HepG2 (cell line): ENCODE results near the gene MYO18A. TPM values are rescaled to one million over a fixed set of nuclear protein-coding genes. Genes with fewer than 3 reads are reported as not detected.

Experiments
- ATAC-seq: fragments of 200-7000 bp; cut with Tn5 transposase; 3 replicates; pipeline ENCODE4 v1.9.1; 2020; ENCODE audit warnings: mild to moderate bottlenecking, moderate library complexity
- BruUV-seq: library from RNA; stranded (reverse); fragments of 400-500 nt; replicated peaks from 2 replicates; lab custom pipeline; 2021; lab: Mats Ljungman, UMichigan
- CTCF ChIA-PET: fragments of 300-600 bp; formaldehyde crosslinking; extraction: SDS; loops from one replicate; lab custom pipeline; 2021; ENCODE audit warnings: low total read pairs, inconsistent platforms, low intra/inter-chr PET ratio; lab: Yijun Ruan, JAX
- POLR2A ChIA-PET: fragments of 350-600 bp; sonication (Branson Sonifier 250); formaldehyde crosslinking; loops from one replicate; lab custom pipeline; 2020; ENCODE audit warnings: antibody characterized with exemption, inconsistent platforms; lab: Yijun Ruan, JAX
- DNase-seq: peaks from one replicate; pipeline ENCODE4 v3.0.0-alpha.2; 2015; ENCODE audit warnings: low spot score
- FAIRE-seq: peaks from 3 replicates; lab custom pipeline; 2011; peaks lifted over from hg19 to GRCh38; lab: Jason Lieb, UNC
- H2AFZ ChIP-seq: one replicate; pipeline ENCODE4 v1.6.1; 2011; ENCODE audit warnings: low read length, inconsistent platforms
- H3K27ac ChIP-seq: fragments of 300-600 bp; 3 replicates; pipeline ENCODE4 v1.8.0; 2011; ENCODE audit warnings: mixed run types, mild to moderate bottlenecking, mixed read lengths, low read length, inconsistent platforms; ENCODE audit not compliant: insufficient read depth; ENCODE audit errors: extremely low read length
- H3K27me3 ChIP-seq, 2 experiments: fragments of 200-600 bp in 1 of 2; 2 replicates in 1 of 2; 3 replicates in 1 of 2; pipeline versions ENCODE4 v1.6.0 to v1.8.0; 2011; ENCODE audit warnings: low read length in 2 of 2, mild to moderate bottlenecking in 2 of 2, moderate library complexity in 2 of 2, inconsistent platforms in 1 of 2; ENCODE audit not compliant: insufficient read depth in 2 of 2, control insufficient read depth in 1 of 2
- H3K36me3 ChIP-seq, 2 experiments: fragments of 200-600 bp in 1 of 2; replicated peaks in 1 of 2; 2 replicates in 1 of 2; 3 replicates in 1 of 2; pipeline versions ENCODE4 v1.5.1 to v1.8.0; 2011; ENCODE audit warnings: low read length in 2 of 2, inconsistent platforms in 1 of 2; ENCODE audit not compliant: insufficient read depth in 2 of 2, control insufficient read depth in 1 of 2
- H3K4me1 ChIP-seq: 2 replicates; pipeline ENCODE4 v1.5.1; 2012; ENCODE audit warnings: low read length, inconsistent platforms; ENCODE audit not compliant: insufficient read depth
- H3K4me2 ChIP-seq: 2 replicates; pipeline ENCODE4 v1.6.0; 2011; ENCODE audit warnings: low read depth, low read length, inconsistent platforms
- H3K4me3 ChIP-seq, 3 experiments: fragments of 200-600 bp in 1 of 3; sonication (generic), shearing (Covaris generic) in 1 of 3; replicated peaks in 1 of 3; 2 replicates each; pipeline ENCODE4 v1.5.1; 2011 to 2016; ENCODE audit warnings: low read length in 3 of 3, inconsistent platforms in 2 of 3, low read depth in 2 of 3, mild to moderate bottlenecking in 2 of 3, control low read depth in 1 of 3, mixed read lengths in 1 of 3; ENCODE audit not compliant: insufficient read depth in 1 of 3
- H3K79me2 ChIP-seq: one replicate; pipeline ENCODE4 v1.6.1; 2011; ENCODE audit warnings: low read length, inconsistent platforms; ENCODE audit not compliant: insufficient read depth
- H3K9ac ChIP-seq: 2 replicates; pipeline ENCODE4 v1.6.0; 2011; ENCODE audit warnings: mild to moderate bottlenecking, low read depth, low read length, inconsistent platforms; ENCODE audit not compliant: insufficient read depth
- H3K9me3 ChIP-seq: 2 replicates; pipeline ENCODE4 v1.5.1; 2012; ENCODE audit warnings: mild to moderate bottlenecking, low read length
- H4K20me1 ChIP-seq: 2 replicates; pipeline ENCODE4 v1.6.0; 2011; ENCODE audit warnings: inconsistent platforms, mild to moderate bottlenecking, low read length, moderate library complexity; ENCODE audit not compliant: insufficient read depth
- AKAP8 ChIP-seq: sonication (generic); formaldehyde crosslinking; IDR thresholded peaks from 2 replicates; pipeline ENCODE4 v1.5.1; 2020; ENCODE audit warnings: mild to moderate bottlenecking, missing genetic modification reagents
- CCAR2 ChIP-seq: fragments of 200-400 bp; formaldehyde crosslinking; optimal IDR thresholded peaks from 2 replicates; pipeline ENCODE3; 2018; ENCODE audit warnings: low read depth, mild to moderate bottlenecking, low read length, moderate library complexity
- CENPX ChIP-seq: sonication (generic); formaldehyde crosslinking; IDR thresholded peaks from 2 replicates; pipeline ENCODE4 v1.9.0; 2021; ENCODE audit warnings: mild to moderate bottlenecking, missing genetic modification reagents, moderate library complexity
- ELF1 ChIP-seq: sonication (generic); formaldehyde crosslinking; IDR thresholded peaks from 2 replicates; pipeline ENCODE4 v1.4.0; 2020; ENCODE audit warnings: missing genetic modification reagents
- EZH2 ChIP-seq: conservative IDR thresholded peaks from 2 replicates; pipeline ENCODE4 v1.6.1; 2012; ENCODE audit warnings: mild to moderate bottlenecking, low read depth, low read length, moderate library complexity
- GATAD1 ChIP-seq: IDR thresholded peaks from 2 replicates; pipeline ENCODE4 v1.6.1; 2016; ENCODE audit warnings: missing genetic modification reagents, missing compliant biosample characterization
- HNF4G ChIP-seq, 2 experiments: sonication (generic) in 1 of 2; formaldehyde crosslinking in 1 of 2; IDR thresholded peaks; 2 replicates each; pipeline versions ENCODE4 v1.4.0 to v1.6.1; 2011 to 2020; ENCODE audit warnings: borderline replicate concordance in 2 of 2, low read depth in 2 of 2, mild to moderate bottlenecking in 2 of 2, low read length in 1 of 2, missing genetic modification reagents in 1 of 2, moderate library complexity in 1 of 2
- YEATS4 ChIP-seq: sonication (generic); formaldehyde crosslinking; IDR thresholded peaks from 2 replicates; pipeline ENCODE4 v1.4.0; 2020; ENCODE audit warnings: missing genetic modification reagents, borderline replicate concordance
- ZBTB1 ChIP-seq: sonication (generic); formaldehyde crosslinking; IDR thresholded peaks from 2 replicates; pipeline ENCODE4 v1.4.0; 2020; ENCODE audit warnings: missing genetic modification reagents, borderline replicate concordance
- ZNF10 ChIP-seq: sonication (generic); formaldehyde crosslinking; IDR thresholded peaks from 2 replicates; pipeline ENCODE4 v1.4.0; 2020; ENCODE audit warnings: mild to moderate bottlenecking, low read depth, missing genetic modification reagents, borderline replicate concordance
- WGBS: methylation state at CpG from one replicate; pipeline ENCODE4 v1.1.6; 2017; ENCODE audit warnings: low lambda C conversion rate; 5-methylcytosine and 5-hydroxymethylcytosine counted together
- in situ Hi-C: cut with HindIII; loops from 2 replicates; pipeline ENCODE4 v1.10.0; 2017; ENCODE audit warnings: low pct_unique_long_range_greater_than_20kb; ENCODE audit not compliant: extremely low pct_ligation_motif_present
- intact Hi-C: fragments of 100-400 bp; cut with micrococcal nuclease; formaldehyde crosslinking; loops from one replicate; pipeline ENCODE4 v1.10.0; 2022; ENCODE audit not compliant: unreplicated experiment
- polyA plus RNA-seq, 8 experiments: library from polyadenylated mRNA; depleted of rRNA in 3 of 8; stranded (reverse) in 7 of 8; unstranded in 1 of 8; fragments of >200 nt; fragmentation: Illumina TruSeq in 4 of 8; extraction: Trizol in 4 of 8; gene quantifications; 2 replicates each; pipeline versions ENCODE4 v1.2.1 to v1.2.3, GENCODE V29; 2011 to 2016; ENCODE audit warnings: low read depth in 4 of 8, missing spikeins in 1 of 8, mixed read lengths in 1 of 8; ENCODE audit not compliant: insufficient read depth in 1 of 8
- total RNA-seq, 5 experiments: library from RNA; depleted of rRNA; stranded (reverse); fragments of >200 nt; fragmentation: Illumina TruSeq; extraction: Trizol; gene quantifications; 2 replicates each; pipeline ENCODE4 v1.2.3, GENCODE V29; 2016; ENCODE audit warnings: low read depth in 1 of 5
- TF ChIP-seq, protein P1 (sequence below): sonication (generic); formaldehyde crosslinking; IDR thresholded peaks from 2 replicates; pipeline ENCODE4 v1.4.0; 2020; ENCODE audit warnings: low read depth, missing genetic modification reagents

MYO18A gene
- total and polyA plus RNA-seq, 2 of the 13 experiments (the other 11 are each of a cell fraction or from before 2014, with no cell fraction given): 16.8 to 24.8 TPM

DNA sequence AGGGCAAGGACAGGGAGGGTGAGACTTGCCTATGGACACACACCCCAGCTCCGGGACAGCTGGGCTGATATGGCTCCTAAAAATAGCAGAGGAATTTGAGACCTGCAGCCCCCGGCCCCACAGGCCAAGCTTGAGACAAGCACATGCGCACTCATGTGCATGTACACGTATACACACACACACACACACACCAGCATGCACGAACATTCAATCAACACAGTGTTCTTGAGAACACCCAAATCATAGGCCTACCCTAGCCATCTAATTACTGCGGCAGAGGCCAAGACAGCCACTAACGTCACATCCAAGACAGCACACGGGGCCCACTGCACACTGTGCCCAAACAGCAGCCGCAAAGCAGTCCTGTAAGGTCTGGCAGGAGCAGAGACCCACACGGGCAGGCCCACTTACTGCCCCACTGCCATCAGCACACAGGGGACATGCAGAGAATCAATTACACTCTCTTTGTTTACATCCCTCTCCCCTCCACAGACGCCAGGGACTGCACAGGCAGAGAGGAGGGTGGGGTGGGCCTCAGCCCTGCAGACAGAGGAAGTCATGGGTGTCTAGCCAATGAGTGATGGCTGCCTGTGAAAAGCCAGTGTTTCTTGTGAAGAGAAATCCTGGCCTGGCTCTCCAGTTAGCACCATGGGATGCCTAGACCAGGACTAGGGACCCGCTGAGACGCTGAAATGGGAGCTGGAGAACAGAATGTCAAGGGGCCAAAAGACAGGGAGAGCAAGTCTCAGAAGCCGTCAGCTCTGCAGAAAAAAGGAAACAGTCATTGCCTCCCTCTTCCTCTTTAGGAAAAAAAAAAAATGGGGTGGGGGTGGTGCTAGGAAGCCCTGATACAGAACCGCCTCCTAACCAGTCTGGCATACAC is 39.3 kb downstream of the MYO18A start:
- no peaks in the 10 kb centered on the region for H3K9me3 ChIP-seq
- no peak overlapping the region for H3K4me3 ChIP-seq
- in situ Hi-C loops (no loop called here), intact Hi-C loops (loop anchor here (10.0 kb wide), 1 partner anchor 56 kb away; no protein-coding TSS in a partner anchor)
- no peak overlapping the region for H3K4me2 ChIP-seq
- POLR2A ChIA-PET: no interaction called here
- no peak overlapping the region for H2AFZ ChIP-seq
- FAIRE-seq (no peak), ATAC-seq (no peak), DNase-seq (no peak)
- peaks cover 35% of the 10 kb centered on the region for H3K79me2 ChIP-seq
- H3K9ac ChIP-seq: no peak overlapping the region
- CTCF ChIA-PET: no interaction called here
- H4K20me1 ChIP-seq: peaks cover 44% of the 10 kb centered on the region
- TF ChIP-seq ELF1 (CRISPR knock-in tag): no peak
- no peak for TF ChIP-seq HNF4G (IDR thresholded peaks at IDR 0.05; ENCODE audit: borderline replicate concordance, low read depth, low read length)
- no peak for TF ChIP-seq HNF4G (CRISPR knock-in tag; IDR thresholded peaks at IDR 0.05; ENCODE audit: borderline replicate concordance, low read depth)
- TF ChIP-seq CENPX: no peak
- TF ChIP-seq, protein P1, sequence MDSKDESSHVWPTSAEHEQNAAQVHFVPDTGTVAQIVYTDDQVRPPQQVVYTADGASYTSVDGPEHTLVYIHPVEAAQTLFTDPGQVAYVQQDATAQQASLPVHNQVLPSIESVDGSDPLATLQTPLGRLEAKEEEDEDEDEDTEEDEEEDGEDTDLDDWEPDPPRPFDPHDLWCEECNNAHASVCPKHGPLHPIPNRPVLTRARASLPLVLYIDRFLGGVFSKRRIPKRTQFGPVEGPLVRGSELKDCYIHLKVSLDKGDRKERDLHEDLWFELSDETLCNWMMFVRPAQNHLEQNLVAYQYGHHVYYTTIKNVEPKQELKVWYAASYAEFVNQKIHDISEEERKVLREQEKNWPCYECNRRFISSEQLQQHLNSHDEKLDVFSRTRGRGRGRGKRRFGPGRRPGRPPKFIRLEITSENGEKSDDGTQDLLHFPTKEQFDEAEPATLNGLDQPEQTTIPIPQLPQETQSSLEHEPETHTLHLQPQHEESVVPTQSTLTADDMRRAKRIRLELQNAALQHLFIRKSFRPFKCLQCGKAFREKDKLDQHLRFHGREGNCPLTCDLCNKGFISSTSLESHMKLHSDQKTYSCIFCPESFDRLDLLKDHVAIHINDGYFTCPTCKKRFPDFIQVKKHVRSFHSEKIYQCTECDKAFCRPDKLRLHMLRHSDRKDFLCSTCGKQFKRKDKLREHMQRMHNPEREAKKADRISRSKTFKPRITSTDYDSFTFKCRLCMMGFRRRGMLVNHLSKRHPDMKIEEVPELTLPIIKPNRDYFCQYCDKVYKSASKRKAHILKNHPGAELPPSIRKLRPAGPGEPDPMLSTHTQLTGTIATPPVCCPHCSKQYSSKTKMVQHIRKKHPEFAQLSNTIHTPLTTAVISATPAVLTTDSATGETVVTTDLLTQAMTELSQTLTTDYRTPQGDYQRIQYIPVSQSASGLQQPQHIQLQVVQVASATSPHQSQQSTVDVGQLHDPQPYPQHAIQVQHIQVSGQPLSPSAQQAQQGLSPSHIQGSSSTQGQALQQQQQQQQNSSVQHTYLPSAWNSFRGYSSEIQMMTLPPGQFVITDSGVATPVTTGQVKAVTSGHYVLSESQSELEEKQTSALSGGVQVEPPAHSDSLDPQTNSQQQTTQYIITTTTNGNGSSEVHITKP (CRISPR knock-in tag): no peak
- TF ChIP-seq ZBTB1 (CRISPR knock-in tag): no peak
- TF ChIP-seq CCAR2: no peak
- no peak for TF ChIP-seq EZH2
- TF ChIP-seq ZNF10: no peak
- TF ChIP-seq GATAD1 (CRISPR knock-in tag): no peak
- no peak for TF ChIP-seq YEATS4 (CRISPR knock-in tag)
- TF ChIP-seq AKAP8 (CRISPR knock-in tag): no peak
- peaks cover 10 to 21% of the 10 kb centered on the region in 2 experiments for H3K36me3 ChIP-seq
- 96% methylated on average over 14 of the region's 15 CpGs for WGBS
- BruUV-seq: no TSS peak
- H3K27me3 ChIP-seq: no peaks in the 10 kb centered on the region
- peaks cover 25% of the 10 kb centered on the region for H3K4me1 ChIP-seq
- H3K27ac ChIP-seq: no peak overlapping the region
